Activated CD4-positive, alpha-beta T cell treated with anti-CD3 and anti-CD28 coated beads, Interleukin-2, amount 50 U/mL, for 24 hours (primary cell): ENCODE data around the gene EIF2AK3.
"Not testable (repeated sequence)": the region's sequence is repeated elsewhere in the genome, so short reads cannot be mapped to it uniquely, and the experiment has no call there.

Experiments
- DNase-seq, 2 donors: peaks; one replicate each; pipeline ENCODE4 v3.0.0-alpha.2; 2020; ENCODE audit warnings: low read depth in 1 of 2, low spot score in 1 of 2

EIF2AK3 gene

DNA sequence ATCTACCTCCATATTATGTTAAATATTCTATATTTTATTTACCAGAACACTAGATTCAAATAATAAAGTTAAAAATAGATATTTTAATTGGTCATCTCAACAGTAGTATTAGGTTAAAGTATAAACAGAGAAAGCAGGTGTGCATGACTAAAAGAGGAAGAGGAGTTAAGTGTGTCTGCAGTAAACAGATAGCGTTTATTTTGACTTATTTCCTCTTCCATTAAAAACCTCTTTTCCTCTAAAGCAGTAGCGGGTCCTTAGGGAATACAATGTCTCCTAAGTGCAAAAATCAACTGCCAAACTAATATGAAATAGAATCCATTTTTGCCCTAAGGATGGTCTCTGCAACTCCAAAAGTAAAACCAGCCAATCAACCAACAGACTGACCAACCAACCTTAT is 27.7 kb downstream of the EIF2AK3 start:
- DNase-seq = no peak

DNA sequence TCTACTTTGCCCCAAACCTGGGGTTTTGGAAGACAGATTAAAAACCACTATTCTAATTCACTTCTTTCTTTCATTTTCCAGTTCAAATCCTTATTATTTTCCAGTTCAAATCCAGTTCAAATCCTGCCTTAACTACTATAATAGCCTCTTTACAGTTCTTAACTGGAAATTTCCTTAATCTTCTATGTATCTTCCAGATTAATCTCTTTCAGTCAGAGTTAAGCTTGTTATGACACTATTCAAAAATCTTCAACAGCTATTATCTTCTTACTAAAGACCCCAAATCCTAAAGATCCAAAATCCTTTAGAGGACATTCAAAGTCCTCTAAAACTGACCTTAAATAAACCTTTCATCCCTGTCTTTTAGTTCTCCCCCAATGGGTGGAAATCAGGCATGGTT is 30.1 kb downstream of the EIF2AK3 start:
- no peak for DNase-seq

- no peak for DNase-seq
Observed at GRCh38 chr2:88596141-88596830, 31.0 kb downstream of the EIF2AK3 start.

- no peak for DNase-seq
Observed at GRCh38 chr2:88591698-88592097, 35.6 kb downstream of the EIF2AK3 start.

DNA sequence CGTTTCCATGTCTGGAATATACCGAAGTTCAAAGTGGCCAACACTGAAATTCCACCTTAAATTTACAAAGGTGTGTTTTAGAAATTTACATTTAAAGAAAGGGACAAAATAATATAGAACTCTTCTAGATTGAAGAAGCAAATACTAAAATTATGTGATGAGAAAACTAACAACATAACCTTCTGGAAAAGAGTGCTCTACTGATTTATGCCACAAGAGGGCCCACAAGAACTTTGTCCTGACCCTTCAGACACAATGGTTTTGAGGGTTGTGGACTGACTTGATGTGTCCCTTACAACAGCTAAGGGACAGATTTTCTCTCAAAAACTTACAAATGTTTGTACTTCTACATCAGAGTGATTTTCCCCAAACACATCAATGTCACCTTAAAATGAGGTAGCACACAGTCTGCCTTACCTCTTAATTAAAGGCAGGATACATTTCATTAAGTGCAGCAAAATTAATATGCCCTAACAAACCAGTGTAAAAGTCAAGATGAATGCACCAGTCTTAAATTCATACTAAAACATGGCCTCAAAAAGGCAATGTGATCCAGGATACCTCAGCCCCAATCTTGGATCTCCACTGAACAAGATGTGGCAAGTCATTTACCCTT is 36.2 kb downstream of the EIF2AK3 start:
- DNase-seq = peak in 1 of 2 donors; percentile 28

- no peak for DNase-seq
Observed at GRCh38 chr2:88585969-88586368, 41.3 kb downstream of the EIF2AK3 start.

DNA sequence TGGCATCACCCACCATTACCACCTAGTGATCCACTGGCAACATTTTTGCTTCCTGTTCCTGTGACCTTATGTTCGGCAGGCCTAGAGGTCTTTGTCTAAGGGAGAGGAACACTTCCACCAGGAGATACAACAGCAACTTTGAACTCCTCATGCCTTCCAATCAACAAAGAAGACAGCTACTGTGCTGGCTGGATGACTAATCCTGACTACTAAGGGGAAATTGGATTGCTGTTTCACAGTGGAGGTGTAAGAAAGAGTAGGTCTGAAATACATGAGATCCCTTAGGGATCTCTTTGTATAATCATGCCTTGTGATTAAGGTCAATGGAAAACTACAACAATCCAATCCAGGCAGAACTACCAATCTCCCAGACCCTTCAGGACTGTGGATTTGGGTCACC is 45.2 kb downstream of the EIF2AK3 start:
- DNase-seq = no peak

DNA sequence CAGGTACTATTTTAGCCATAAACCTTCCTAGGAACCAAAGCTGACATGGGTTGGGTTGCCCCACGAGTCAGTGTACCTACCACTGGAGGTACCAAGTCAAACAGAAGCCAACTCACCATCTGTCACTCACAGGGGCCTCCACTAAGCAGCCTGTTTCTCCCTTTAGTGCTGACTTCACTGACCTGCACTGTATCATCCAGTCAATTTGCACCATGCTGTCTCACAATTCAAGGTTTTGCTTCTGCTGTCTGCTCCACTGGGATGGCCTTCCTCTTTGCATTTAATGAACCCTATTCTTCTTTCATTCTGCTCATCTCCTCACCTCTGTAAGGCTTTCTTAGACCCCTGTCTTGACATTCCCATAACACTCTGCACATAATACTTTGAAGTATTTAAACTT is 47.2 kb downstream of the EIF2AK3 start:
- no peak for DNase-seq

GRCh38 chr2:88575630-88576029 is 51.6 kb downstream of the EIF2AK3 start:
- no peak for DNase-seq

- no peak for DNase-seq
Observed at GRCh38 chr2:88575051-88575450, 52.2 kb downstream of the EIF2AK3 start.

GRCh38 chr2:88574445-88574844 is 52.8 kb downstream of the EIF2AK3 start:
- DNase-seq = no peak

- no peak for DNase-seq
Observed at GRCh38 chr2:88568179-88568578, 59.1 kb downstream of the EIF2AK3 start.

DNA sequence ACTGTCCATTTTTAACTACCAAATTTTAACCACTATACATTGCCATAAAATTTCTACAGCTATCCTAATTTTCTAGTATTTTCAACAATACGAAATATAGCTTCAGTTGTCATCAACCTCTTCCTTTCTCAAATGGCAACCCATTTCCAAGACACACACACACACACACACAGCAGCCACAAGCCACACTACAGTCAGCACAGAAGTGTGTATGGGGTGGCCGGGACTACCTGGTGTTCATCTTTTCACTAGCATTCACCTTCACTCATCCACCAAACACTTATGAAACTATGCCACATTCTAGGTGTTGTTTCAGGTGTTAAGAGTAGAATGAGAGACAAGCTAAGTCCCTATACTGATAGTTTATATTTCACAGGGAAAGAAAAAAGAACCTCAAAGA is 62.9 kb downstream of the EIF2AK3 start:
- no peak for DNase-seq

- no peak for DNase-seq
Observed at GRCh38 chr2:88563129-88563528, 64.1 kb downstream of the EIF2AK3 start.

DNA sequence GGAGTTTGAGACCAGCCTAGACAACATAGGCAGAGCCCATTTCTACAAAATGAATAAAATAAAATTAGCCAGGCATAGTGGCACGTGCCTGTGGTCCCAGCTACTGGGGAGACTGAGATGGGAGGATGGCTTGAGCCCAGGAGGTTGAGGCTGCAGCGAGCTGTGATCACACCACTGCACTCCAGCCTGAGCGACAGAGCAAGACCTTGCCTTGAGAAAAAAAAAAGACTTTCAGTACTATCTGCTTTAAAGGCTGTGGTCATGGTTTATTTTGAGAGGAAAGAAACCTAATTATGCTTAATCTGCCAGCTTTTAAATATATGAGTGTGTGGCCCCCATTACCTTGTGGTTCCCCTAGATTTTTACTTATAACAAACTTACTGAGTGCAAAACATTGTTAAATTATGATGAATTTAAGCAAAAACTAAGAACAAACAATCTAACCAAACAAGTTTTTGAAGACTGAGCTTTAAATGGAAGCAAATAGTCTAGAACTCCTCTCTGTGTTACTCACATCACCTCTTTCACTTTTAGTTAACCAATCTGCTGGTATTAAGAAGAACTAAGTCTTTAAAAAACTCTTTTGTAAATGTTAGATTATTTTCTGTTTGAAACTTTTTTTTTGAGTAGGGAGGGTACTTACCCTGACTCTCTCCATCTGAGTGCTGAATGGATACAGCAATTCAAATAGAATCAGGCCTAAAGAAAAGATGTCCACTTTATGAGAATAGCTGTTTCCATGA is 65.4 kb downstream of the EIF2AK3 start:
- no peak for DNase-seq

DNA sequence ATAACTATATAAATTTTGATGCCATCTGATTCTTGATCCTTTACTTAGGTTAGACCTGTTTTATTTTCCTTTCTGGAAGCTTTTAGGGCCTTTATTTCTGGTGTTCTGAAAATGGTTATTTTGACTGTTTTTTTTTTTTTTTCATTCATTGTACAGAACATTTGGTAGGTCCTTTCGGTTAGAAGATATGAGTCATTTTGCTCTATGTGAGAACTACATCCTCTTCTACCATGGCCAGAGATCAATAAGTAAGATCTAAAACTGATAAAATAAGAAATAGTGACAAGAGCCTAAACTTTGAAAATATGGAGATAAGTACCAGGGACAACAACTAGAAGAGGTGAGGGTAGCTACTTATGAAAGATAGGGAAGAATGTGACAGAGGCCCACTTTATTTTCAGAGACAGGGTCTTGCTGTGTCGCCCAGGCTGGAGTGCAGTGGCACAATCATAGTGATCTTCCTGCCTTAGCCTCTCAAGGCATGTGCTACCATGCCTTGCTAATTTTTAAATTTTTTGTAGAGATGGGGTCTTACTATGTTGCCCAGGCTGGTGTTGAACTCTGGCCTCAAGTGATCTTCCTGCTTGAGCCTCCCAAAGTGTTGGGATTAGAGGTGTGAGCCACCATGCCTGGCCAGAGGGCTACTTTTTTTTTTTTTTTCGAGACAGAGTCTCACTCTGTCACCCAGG is 66.5 kb downstream of the EIF2AK3 start:
- no peak for DNase-seq

DNA sequence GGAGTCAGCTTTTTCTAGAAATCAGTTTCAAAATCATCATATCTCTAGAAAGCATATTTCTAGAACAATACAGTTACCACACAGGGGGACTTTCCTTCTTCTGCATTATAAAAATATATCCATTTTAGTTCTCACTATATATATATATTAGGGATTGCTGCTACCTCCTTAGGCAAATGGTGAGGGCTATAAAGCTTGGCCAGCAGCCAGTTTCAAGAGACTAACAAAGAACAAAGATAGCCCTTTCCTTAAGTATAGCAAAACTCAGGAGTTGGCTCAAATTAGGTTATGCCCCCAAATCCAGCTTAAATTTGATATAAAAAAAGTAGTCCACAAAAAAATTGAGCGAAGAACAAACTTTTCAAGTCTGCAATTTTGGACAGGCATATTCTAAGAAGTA is 70.0 kb downstream of the EIF2AK3 start:
- no peak for DNase-seq

DNA sequence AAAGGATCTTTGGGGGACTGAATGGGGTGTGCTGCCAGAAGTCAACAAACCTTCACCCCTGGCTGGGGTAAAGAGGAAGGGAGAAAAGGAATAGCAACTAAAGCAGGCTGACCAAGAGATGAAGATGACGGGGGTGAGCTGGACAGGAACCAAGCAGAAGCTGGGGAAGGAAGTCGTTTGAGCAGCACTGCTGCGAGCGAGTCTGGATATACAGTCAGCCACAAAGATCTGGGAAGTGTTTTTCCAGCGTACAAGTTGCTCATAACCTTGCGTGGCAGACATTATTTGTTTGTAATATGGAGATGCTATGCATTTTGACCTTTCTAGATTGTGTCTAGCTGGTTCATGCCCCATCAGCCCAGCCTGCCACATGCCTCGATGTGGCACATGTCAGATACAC is 71.2 kb downstream of the EIF2AK3 start:
- DNase-seq = no peak

DNA sequence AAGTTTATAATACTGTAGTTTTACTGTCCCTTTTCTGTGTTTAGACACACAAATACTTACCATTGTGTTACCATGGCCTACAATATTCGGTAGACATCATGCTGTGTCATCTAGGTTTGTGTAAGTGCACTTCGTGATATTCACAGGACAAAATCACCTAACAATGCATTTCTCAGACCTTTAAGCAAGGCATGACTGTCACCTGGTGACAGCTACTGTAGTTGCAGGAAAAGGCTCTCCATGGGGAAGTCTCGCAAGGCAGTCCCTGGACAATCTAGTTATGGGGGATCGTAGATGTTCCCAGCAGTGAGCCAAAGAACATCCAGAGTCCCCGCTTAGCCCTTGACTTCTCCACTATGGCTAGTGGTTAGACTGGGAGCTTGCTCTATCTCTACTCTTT is 73.1 kb downstream of the EIF2AK3 start:
- no peak for DNase-seq

DNA sequence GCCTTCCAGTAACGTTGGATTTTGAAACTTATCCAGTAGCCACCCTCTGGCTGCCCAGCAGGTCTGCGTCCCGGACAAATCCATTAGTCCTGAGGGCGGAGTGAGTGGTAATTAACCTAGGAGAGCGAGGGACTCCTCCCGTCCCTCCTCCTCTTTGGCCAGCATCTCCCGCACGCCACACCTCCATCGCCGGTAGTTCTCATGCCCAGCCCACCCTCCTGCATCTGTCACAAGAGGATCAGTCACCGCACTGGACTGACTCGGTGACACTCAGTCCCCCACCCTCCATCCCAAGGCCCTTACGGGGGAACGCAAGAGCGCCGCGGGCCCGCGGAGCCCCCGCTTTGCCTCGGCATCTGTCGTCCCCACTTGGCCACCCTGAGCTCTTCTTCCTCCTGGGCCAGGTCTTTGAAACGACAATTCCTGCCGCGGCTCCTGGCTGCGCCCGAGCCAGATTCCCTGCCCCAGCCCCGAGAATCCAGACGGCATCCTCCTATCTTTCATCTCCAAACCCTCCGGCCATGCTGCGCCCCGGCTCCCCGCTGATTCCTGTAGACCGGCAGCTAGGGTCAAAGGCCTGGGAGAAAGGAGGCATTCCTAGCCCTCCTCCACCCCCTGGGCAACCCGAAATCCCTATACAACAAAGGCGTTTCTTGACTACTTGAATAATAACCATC is 77.5 kb downstream of the EIF2AK3 start:
- no peak for DNase-seq

GRCh38 chr2:88546291-88546690 is 81.0 kb downstream of the EIF2AK3 start:
- not testable (repeated sequence) for DNase-seq
